Measurements from ENCODE around the gene ATP5F1B.

DNA sequence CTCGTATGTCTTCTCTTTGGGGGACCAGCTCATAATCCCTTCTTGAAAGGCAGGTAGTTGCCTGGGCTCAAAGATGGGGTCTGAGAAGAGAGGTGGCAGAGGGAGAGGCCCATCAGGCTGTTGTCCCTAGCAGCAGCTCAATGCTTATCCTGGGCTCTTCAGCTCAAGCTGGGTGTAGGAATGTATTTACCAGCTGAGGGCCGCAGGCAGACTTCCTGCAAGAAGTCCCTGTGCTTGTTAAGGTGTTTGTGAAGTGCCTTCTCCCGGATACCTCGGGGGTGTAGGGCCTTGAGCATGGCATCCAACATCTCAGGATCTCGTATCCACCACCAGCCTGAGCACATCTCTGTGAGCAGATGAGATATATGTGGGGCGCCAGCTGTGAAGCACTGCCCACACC is 45.0 kb downstream of the ATP5F1B start:
- TF ChIP-seq, protein P1, sequence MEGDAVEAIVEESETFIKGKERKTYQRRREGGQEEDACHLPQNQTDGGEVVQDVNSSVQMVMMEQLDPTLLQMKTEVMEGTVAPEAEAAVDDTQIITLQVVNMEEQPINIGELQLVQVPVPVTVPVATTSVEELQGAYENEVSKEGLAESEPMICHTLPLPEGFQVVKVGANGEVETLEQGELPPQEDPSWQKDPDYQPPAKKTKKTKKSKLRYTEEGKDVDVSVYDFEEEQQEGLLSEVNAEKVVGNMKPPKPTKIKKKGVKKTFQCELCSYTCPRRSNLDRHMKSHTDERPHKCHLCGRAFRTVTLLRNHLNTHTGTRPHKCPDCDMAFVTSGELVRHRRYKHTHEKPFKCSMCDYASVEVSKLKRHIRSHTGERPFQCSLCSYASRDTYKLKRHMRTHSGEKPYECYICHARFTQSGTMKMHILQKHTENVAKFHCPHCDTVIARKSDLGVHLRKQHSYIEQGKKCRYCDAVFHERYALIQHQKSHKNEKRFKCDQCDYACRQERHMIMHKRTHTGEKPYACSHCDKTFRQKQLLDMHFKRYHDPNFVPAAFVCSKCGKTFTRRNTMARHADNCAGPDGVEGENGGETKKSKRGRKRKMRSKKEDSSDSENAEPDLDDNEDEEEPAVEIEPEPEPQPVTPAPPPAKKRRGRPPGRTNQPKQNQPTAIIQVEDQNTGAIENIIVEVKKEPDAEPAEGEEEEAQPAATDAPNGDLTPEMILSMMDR (IDR thresholded peaks at IDR 0.05) = no peak
- TF ChIP-seq EP300 (IDR thresholded peaks at IDR 0.05) (no peak), POLR2AphosphoS5 (IDR thresholded peaks at IDR 0.05) (no peak)
